Measurements from ENCODE around the gene ARHGAP27. TPM values are rescaled to one million over a fixed set of nuclear protein-coding genes. Genes with fewer than 3 reads are reported as not detected.
A peak's percentile ranks its signal among the peaks of the same experiment; 100 is the strongest.

Gene ARHGAP27
- total RNA-seq, 5 donors from 2014 or later (not counting 1 experiment from before 2014, with no cell fraction given) = 56.4 to 120 (median 113) TPM

DNA sequence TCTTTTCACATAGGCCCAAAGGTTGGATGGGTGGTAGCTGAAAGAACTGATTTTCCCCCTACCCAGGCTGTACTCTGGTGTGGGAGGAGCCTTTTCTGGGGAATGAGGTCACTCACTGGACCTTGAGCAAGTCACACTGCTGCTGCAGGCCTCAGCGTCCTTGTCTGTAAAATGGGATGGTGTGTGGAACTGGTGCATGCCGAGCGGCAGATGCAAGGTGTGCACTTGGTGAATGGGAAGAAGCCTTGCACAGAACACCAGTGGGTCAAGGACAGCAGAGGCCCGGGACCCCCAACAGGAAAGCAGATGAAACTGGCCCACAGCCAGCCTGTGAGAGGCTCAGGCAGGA lies 38.1 kb downstream of the ARHGAP27 start:
- H3K4me1 Mint-ChIP-seq = peaks cover 1 to 11% (median 2%) of the 10 kb centered on the region in 3 donors
- Histone ChIP-seq H3K27ac (ENCODE audit: low read length) (no peak overlapping the region), H3K4me1 (ENCODE audit: control insufficient read depth in 1 of 2, extremely low read depth in 1 of 2, insufficient read depth in 2 of 2, low read length in 2 of 2) (peaks cover 0 to 6% of the 10 kb centered on the region in 2 experiments), H3K36me3 (ENCODE audit: control insufficient read depth in 2 of 2, extremely low read depth in 1 of 2, insufficient read depth in 1 of 2, low read length in 1 of 2) (peaks cover 15 to 55% of the 10 kb centered on the region in 2 donors), H3K9me3 (no peaks in the 10 kb centered on the region), H3K4me3 (ENCODE audit: control insufficient read depth in 1 of 2, extremely low read depth in 1 of 2, low read length in 1 of 2) (no peak overlapping the region), H3K27me3 (replicated peaks in 1 of 2; ENCODE audit: control insufficient read depth in 2 of 2, extremely low read depth in 1 of 2, insufficient read depth in 2 of 2, low read length in 1 of 2) (peaks cover 0 to 10% of the 10 kb centered on the region in 2 experiments)
- WGBS (ENCODE audit: insufficient coverage) = 82% methylated on average over 4 of the region's 4 CpGs
- CTCF ChIA-PET = no interaction called here
- no peak overlapping the region for H3K27ac Mint-ChIP-seq
- no peak for DNase-seq
- H3K27me3 Mint-ChIP-seq = peaks cover 0 to 2% of the 10 kb centered on the region in 2 donors
- peaks cover 29% of the 10 kb centered on the region for H3K36me3 Mint-ChIP-seq
- ATAC-seq (replicated peaks in 1 of 4) = no peak
- H3K4me3 Mint-ChIP-seq = no peak overlapping the region
- H3K9me3 Mint-ChIP-seq = no peaks in the 10 kb centered on the region
- POLR2A ChIA-PET = no interaction called here

DNA sequence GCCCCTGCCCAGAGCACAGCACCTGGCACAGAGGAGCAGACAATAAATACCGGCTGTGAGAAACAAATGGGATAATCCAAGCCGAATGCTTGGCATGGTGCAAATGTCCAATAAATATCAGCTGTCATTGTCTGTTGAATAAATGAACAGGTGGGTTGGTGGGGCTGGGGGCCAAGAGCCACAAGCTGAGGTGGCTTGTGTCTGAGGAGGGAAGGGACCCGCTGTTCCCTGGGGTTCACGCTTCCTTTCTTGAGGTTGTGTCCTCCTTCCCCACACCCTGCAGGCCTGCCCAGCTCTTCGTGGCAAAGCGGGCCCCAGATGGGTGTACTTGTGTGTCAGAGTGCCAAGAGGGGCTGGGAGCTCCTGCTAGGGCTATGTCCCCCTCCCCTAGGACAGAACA lies 38.6 kb downstream of the ARHGAP27 start:
- ChIA-PET POLR2A (no interaction called here), CTCF (no interaction called here)
- H3K9me3 ChIP-seq = no peaks in the 10 kb centered on the region
- WGBS (ENCODE audit: insufficient coverage) = no CpG with 5 or more reads among the region's 6 CpGs
- H3K4me3 ChIP-seq (ENCODE audit: control insufficient read depth in 1 of 2, extremely low read depth in 1 of 2, low read length in 1 of 2) = no peak overlapping the region
- H3K27ac ChIP-seq (ENCODE audit: low read length) = no peak overlapping the region
- Mint-ChIP-seq H3K4me1 (peaks cover 1 to 12% (median 2%) of the 10 kb centered on the region in 3 donors), H3K27me3 (peaks cover 0 to 3% of the 10 kb centered on the region in 2 donors), H3K9me3 (no peaks in the 10 kb centered on the region), H3K36me3 (peaks cover 26% of the 10 kb centered on the region), H3K4me3 (no peak overlapping the region), H3K27ac (no peak overlapping the region)
- H3K4me1 ChIP-seq (ENCODE audit: control insufficient read depth in 1 of 2, extremely low read depth in 1 of 2, insufficient read depth in 2 of 2, low read length in 2 of 2) = peaks cover 0 to 9% of the 10 kb centered on the region in 2 experiments
- no peak for DNase-seq
- H3K27me3 ChIP-seq (replicated peaks in 1 of 2; ENCODE audit: control insufficient read depth in 2 of 2, extremely low read depth in 1 of 2, insufficient read depth in 2 of 2, low read length in 1 of 2) = peaks cover 0 to 14% of the 10 kb centered on the region in 2 experiments
- peaks cover 15 to 52% of the 10 kb centered on the region in 2 donors for H3K36me3 ChIP-seq (ENCODE audit: control insufficient read depth in 2 of 2, extremely low read depth in 1 of 2, insufficient read depth in 1 of 2, low read length in 1 of 2)
- no peak for ATAC-seq (replicated peaks in 1 of 4)

DNA sequence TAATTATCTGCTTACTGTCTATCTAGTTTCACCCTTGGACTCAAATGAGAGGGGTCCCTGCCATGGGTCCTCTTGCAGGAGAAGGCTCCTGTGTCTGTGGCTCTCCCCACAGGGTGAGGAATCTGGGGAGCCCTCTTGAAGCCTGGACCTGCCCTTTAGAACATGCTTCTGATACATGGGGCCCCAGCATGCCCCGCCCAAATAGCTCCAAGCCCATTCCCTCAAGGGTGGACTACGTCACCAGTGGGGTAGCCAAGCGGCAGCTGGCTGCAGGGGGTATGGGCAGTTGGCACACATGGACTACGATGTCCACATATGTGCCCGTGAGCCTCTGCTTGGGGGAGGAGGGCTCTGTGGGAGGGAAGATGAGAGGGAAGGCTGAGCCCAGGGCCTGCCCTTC lies 39.3 kb downstream of the ARHGAP27 start:
- Histone ChIP-seq H3K36me3 (ENCODE audit: control insufficient read depth in 2 of 2, extremely low read depth in 1 of 2, insufficient read depth in 1 of 2, low read length in 1 of 2) (peaks cover 15 to 46% of the 10 kb centered on the region in 2 donors), H3K9me3 (no peaks in the 10 kb centered on the region), H3K27ac (ENCODE audit: low read length) (no peak overlapping the region), H3K4me1 (ENCODE audit: control insufficient read depth in 1 of 2, extremely low read depth in 1 of 2, insufficient read depth in 2 of 2, low read length in 2 of 2) (peaks cover 4 to 16% of the 10 kb centered on the region in 2 experiments), H3K27me3 (replicated peaks in 1 of 2; ENCODE audit: control insufficient read depth in 2 of 2, extremely low read depth in 1 of 2, insufficient read depth in 2 of 2, low read length in 1 of 2) (peaks cover 0 to 20% of the 10 kb centered on the region in 2 experiments), H3K4me3 (ENCODE audit: control insufficient read depth in 1 of 2, extremely low read depth in 1 of 2, low read length in 1 of 2) (no peak overlapping the region)
- Mint-ChIP-seq H3K4me1 (peaks cover 6 to 19% (median 8%) of the 10 kb centered on the region in 3 donors), H3K4me3 (no peak overlapping the region), H3K9me3 (no peaks in the 10 kb centered on the region), H3K27me3 (peaks cover 3 to 4% of the 10 kb centered on the region in 2 donors), H3K27ac (peak overlapping the region in 1 of 2 donors; percentile 41), H3K36me3 (peaks cover 21% of the 10 kb centered on the region)
- ChIA-PET POLR2A (no interaction called here), CTCF (no interaction called here)
- WGBS (ENCODE audit: insufficient coverage) = 98% methylated on average over 5 of the region's 5 CpGs
- DNase-seq (no peak), ATAC-seq (replicated peaks in 1 of 4) (no peak)

DNA sequence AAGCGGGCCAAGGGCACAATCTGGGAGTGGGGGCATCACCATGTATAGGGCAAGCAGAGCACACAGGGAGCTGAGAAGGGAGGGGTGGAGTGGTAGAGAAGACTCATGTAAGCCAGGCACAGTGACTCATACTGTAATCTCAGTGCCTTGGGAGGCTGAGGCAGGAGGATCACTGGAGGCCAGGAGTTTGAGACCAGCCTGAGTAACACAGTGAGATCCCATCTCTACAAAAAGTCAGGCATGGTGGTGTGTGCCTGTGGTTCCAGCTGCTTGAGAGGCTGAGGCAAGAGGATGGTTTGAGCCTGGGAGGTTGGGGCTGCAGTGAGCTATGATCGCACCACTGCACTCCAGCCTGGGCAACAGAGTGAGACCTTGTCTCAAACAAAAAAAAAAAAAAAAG lies 40.8 kb downstream of the ARHGAP27 start:
- Histone ChIP-seq H3K9me3 (no peaks in the 10 kb centered on the region), H3K4me3 (ENCODE audit: control insufficient read depth in 1 of 2, extremely low read depth in 1 of 2, low read length in 1 of 2) (no peak overlapping the region), H3K27ac (ENCODE audit: low read length) (no peak overlapping the region), H3K27me3 (replicated peaks in 1 of 2; ENCODE audit: control insufficient read depth in 2 of 2, extremely low read depth in 1 of 2, insufficient read depth in 2 of 2, low read length in 1 of 2) (peaks cover 0 to 27% of the 10 kb centered on the region in 2 experiments), H3K36me3 (ENCODE audit: control insufficient read depth in 2 of 2, extremely low read depth in 1 of 2, insufficient read depth in 1 of 2, low read length in 1 of 2) (peaks cover 13 to 33% of the 10 kb centered on the region in 2 donors), H3K4me1 (ENCODE audit: control insufficient read depth in 1 of 2, extremely low read depth in 1 of 2, insufficient read depth in 2 of 2, low read length in 2 of 2) (peaks cover 4 to 18% of the 10 kb centered on the region in 2 experiments)
- ATAC-seq (replicated peaks in 1 of 4) (no peak), DNase-seq (no peak)
- CTCF ChIA-PET = interaction anchor here (0.8 to 0.9 kb wide), 2 partner anchors 80 to 104 kb away, joined by 3 to 5 read pairs; no protein-coding TSS in a partner anchor
- no CpG with 5 or more reads among the region's 2 CpGs for WGBS (ENCODE audit: insufficient coverage)
- no peak overlapping the region for H3K4me3 Mint-ChIP-seq
- H3K27ac Mint-ChIP-seq = no peak overlapping the region
- no peaks in the 10 kb centered on the region for H3K9me3 Mint-ChIP-seq
- POLR2A ChIA-PET = no interaction called here
- peaks cover 3 to 13% of the 10 kb centered on the region in 2 donors for H3K27me3 Mint-ChIP-seq
- H3K36me3 Mint-ChIP-seq = peaks cover 14% of the 10 kb centered on the region
- peaks cover 6 to 25% (median 12%) of the 10 kb centered on the region in 3 donors for H3K4me1 Mint-ChIP-seq

DNA sequence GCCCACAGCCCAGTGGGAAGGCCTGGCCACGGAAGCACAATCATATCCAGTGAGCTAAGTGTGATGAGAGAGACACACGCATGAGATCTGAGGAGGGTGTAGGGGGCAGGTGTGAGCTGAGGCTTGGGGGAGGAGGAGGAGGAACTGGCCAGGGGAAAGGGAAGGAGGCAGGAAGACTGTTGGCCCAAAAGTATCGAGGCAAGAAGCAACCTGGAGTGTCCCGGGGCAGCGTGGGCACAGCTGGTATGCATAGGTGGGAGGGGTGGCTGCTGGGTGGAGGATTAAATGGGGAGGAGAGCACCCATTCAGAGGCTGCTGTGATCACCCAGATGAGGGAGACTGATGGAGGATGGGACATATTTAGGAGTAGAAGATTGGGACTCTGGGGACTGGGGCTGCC lies 41.4 kb downstream of the ARHGAP27 start:
- no peak for ATAC-seq (replicated peaks in 1 of 4)
- Histone ChIP-seq H3K4me1 (ENCODE audit: control insufficient read depth in 1 of 2, extremely low read depth in 1 of 2, insufficient read depth in 2 of 2, low read length in 2 of 2) (peaks cover 4 to 18% of the 10 kb centered on the region in 2 experiments), H3K27ac (ENCODE audit: low read length) (no peak overlapping the region), H3K27me3 (replicated peaks in 1 of 2; ENCODE audit: control insufficient read depth in 2 of 2, extremely low read depth in 1 of 2, insufficient read depth in 2 of 2, low read length in 1 of 2) (peaks cover 0 to 30% of the 10 kb centered on the region in 2 experiments), H3K36me3 (ENCODE audit: control insufficient read depth in 2 of 2, extremely low read depth in 1 of 2, insufficient read depth in 1 of 2, low read length in 1 of 2) (peaks cover 13 to 27% of the 10 kb centered on the region in 2 donors), H3K4me3 (ENCODE audit: control insufficient read depth in 1 of 2, extremely low read depth in 1 of 2, low read length in 1 of 2) (no peak overlapping the region), H3K9me3 (no peaks in the 10 kb centered on the region)
- no peak overlapping the region for H3K4me3 Mint-ChIP-seq
- WGBS (ENCODE audit: insufficient coverage) = 32% methylated on average over 5 of the region's 5 CpGs
- POLR2A ChIA-PET = no interaction called here
- H3K9me3 Mint-ChIP-seq = no peaks in the 10 kb centered on the region
- H3K4me1 Mint-ChIP-seq = peaks cover 6 to 25% (median 12%) of the 10 kb centered on the region in 3 donors
- CTCF ChIA-PET = interaction anchor here (0.5 to 0.9 kb wide), 2 partner anchors 103 to 253 kb away, joined by 3 to 5 read pairs; no protein-coding TSS in a partner anchor
- H3K27me3 Mint-ChIP-seq = peaks cover 3 to 13% of the 10 kb centered on the region in 2 donors
- no peak for DNase-seq
- H3K36me3 Mint-ChIP-seq = peaks cover 12% of the 10 kb centered on the region
- no peak overlapping the region for H3K27ac Mint-ChIP-seq

DNA sequence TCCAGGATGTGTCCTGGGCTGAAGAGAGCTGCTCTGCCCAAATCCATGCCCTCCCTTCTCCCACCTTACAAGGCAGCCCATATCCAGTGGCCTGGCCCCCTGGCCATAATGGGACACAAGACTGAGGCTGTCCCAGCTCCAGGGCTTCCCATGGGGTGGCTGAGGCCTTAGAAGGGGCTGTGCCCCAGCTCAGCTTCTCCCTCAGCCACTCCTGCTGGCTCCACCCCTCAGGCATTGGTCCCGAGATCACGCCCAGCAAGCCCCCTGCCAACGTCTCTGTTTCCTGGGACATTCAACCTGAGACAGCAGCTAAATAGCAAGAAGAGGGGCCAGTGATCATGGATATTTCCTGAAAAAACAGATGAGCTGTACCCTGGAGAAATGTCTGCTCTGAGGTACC lies 43.3 kb downstream of the ARHGAP27 start:
- DNase-seq = no peak
- POLR2A ChIA-PET = interaction anchor here in 1 of 2 donors (0.6 kb wide), 1 partner anchor 14 kb away, joined by 4 read pairs; no protein-coding TSS in a partner anchor
- peaks cover 0 to 37% of the 10 kb centered on the region in 2 experiments for H3K27me3 ChIP-seq (replicated peaks in 1 of 2; ENCODE audit: control insufficient read depth in 2 of 2, extremely low read depth in 1 of 2, insufficient read depth in 2 of 2, low read length in 1 of 2)
- 45% methylated on average over 2 of the region's 3 CpGs for WGBS (ENCODE audit: insufficient coverage)
- CTCF ChIA-PET = interaction anchor here in 1 of 2 donors (0.6 to 1.2 kb wide), 4 partner anchors 72 to 504 kb away, joined by 3 to 6 read pairs (median 4); partner anchors contain the start of gene MAP3K14
- ATAC-seq (replicated peaks in 1 of 4) = no peak
- Mint-ChIP-seq H3K4me1 (peaks cover 7 to 33% (median 15%) of the 10 kb centered on the region in 3 donors), H3K36me3 (peaks cover 2% of the 10 kb centered on the region), H3K27me3 (peaks cover 3 to 13% of the 10 kb centered on the region in 2 donors), H3K9me3 (no peaks in the 10 kb centered on the region), H3K4me3 (no peak overlapping the region), H3K27ac (no peak overlapping the region)
- no peak overlapping the region for H3K27ac ChIP-seq (ENCODE audit: low read length)
- H3K36me3 ChIP-seq (ENCODE audit: control insufficient read depth in 2 of 2, extremely low read depth in 1 of 2, insufficient read depth in 1 of 2, low read length in 1 of 2) = peaks cover 4 to 8% of the 10 kb centered on the region in 2 donors
- H3K9me3 ChIP-seq = no peaks in the 10 kb centered on the region
- H3K4me1 ChIP-seq (ENCODE audit: control insufficient read depth in 1 of 2, extremely low read depth in 1 of 2, insufficient read depth in 2 of 2, low read length in 2 of 2) = peaks cover 4 to 20% of the 10 kb centered on the region in 2 experiments
- H3K4me3 ChIP-seq (ENCODE audit: control insufficient read depth in 1 of 2, extremely low read depth in 1 of 2, low read length in 1 of 2) = no peak overlapping the region
